Loucy (cell line): ENCODE data around the gene ADCY4.

Experiments used
- H2AFZ ChIP-seq: fragments of 200-600 bp; sonication (generic); 2 replicates; pipeline ENCODE4 v1.6.0; 2016; ENCODE audit warnings: antibody characterized with exemption, mild to moderate bottlenecking, low read length, moderate library complexity
- H3F3A ChIP-seq: fragments of 200-600 bp; 2 replicates; pipeline ENCODE4 v1.6.0; 2016; ENCODE audit warnings: antibody characterized with exemption, low read depth, mild to moderate bottlenecking
- H3K27me3 ChIP-seq: fragments of 200-600 bp; sonication (generic); 2 replicates; pipeline ENCODE4 v1.6.1; 2014; ENCODE audit warnings: low read length, mild to moderate bottlenecking; ENCODE audit not compliant: insufficient read depth, poor library complexity, severe bottlenecking
- H3K36me3 ChIP-seq: fragments of 200-600 bp; sonication (generic); 2 replicates; pipeline ENCODE4 v1.6.1; 2016; ENCODE audit warnings: low read length; ENCODE audit not compliant: insufficient read depth
- H3K4me1 ChIP-seq: fragments of 200-600 bp; sonication (generic); 2 replicates; pipeline ENCODE4 v1.5.1; 2014; ENCODE audit warnings: low read length, mild to moderate bottlenecking; ENCODE audit not compliant: insufficient read depth, poor library complexity, severe bottlenecking
- H3K4me2 ChIP-seq: fragments of 200-600 bp; sonication (generic); 2 replicates; pipeline ENCODE4 v1.6.0; 2014; ENCODE audit warnings: antibody characterized with exemption, low read length, low read depth, mild to moderate bottlenecking; ENCODE audit not compliant: poor library complexity, severe bottlenecking
- H3K4me3 ChIP-seq: fragments of 200-600 bp; sonication (generic); 2 replicates; pipeline ENCODE4 v1.5.1; 2014; ENCODE audit warnings: low read length, mild to moderate bottlenecking, mixed read lengths; ENCODE audit not compliant: poor library complexity, severe bottlenecking
- H3K79me2 ChIP-seq: fragments of 200-600 bp; sonication (generic); 2 replicates; pipeline ENCODE4 v1.6.1; 2014; ENCODE audit warnings: low read length; ENCODE audit not compliant: insufficient read depth
- H3K9ac ChIP-seq: fragments of 200-600 bp; sonication (generic); 2 replicates; pipeline ENCODE4 v1.6.0; 2014; ENCODE audit warnings: mild to moderate bottlenecking, low read depth, low read length, moderate library complexity; ENCODE audit not compliant: poor library complexity, severe bottlenecking
- H3K9me2 ChIP-seq: fragments of 200-600 bp; sonication (generic); replicated peaks from 2 replicates; pipeline ENCODE4 v1.6.1; 2016; ENCODE audit warnings: low read depth, low read length, mixed read lengths
- H3K9me3 ChIP-seq: fragments of 200-600 bp; sonication (generic); 2 replicates; pipeline ENCODE4 v1.6.1; 2014; ENCODE audit warnings: mild to moderate bottlenecking, antibody characterized with exemption, low read length, low read depth; ENCODE audit not compliant: insufficient read depth
- H4K20me1 ChIP-seq: fragments of 200-600 bp; sonication (generic); 2 replicates; pipeline ENCODE4 v1.6.0; 2014; ENCODE audit warnings: antibody characterized with exemption, low read length, mild to moderate bottlenecking; ENCODE audit not compliant: insufficient read depth, poor library complexity, severe bottlenecking
- CTCF ChIP-seq: fragments of 200-600 bp; sonication (generic); conservative IDR thresholded peaks from 2 replicates; pipeline ENCODE4 v1.5.1; 2014; ENCODE audit warnings: mild to moderate bottlenecking, antibody characterized with exemption, low read length
- EZH2phosphoT487 ChIP-seq: fragments of 200-600 bp; IDR thresholded peaks from 2 replicates; pipeline ENCODE4 v1.6.1; 2018; ENCODE audit warnings: antibody characterized with exemption, mild to moderate bottlenecking, moderate library complexity, borderline replicate concordance

ADCY4 gene

GRCh38 chr14:24330973-24331674 is 3.7 kb downstream of the ADCY4 start:
- Histone ChIP-seq H3K4me1 (peaks cover 49% of the 10 kb centered on the region), H3K9me2 (no peaks in the 10 kb centered on the region), H3K9ac (no peak overlapping the region), H3F3A (0 out of 2 replicates have a peak, but pooled peaks cover 3% of the 10 kb centered on the region), H3K9me3 (no peaks in the 10 kb centered on the region), H3K4me3 (no peak overlapping the region), H3K36me3 (no peaks in the 10 kb centered on the region), H2AFZ (no peak overlapping the region), H3K27me3 (no peaks in the 10 kb centered on the region), H4K20me1 (no peaks in the 10 kb centered on the region), H3K4me2 (no peak overlapping the region), H3K79me2 (no peaks in the 10 kb centered on the region)
- TF ChIP-seq CTCF (no peak), EZH2phosphoT487 (no peak)

- Histone ChIP-seq H4K20me1 (no peaks in the 10 kb centered on the region), H3F3A (0 out of 2 replicates have a peak, but pooled peaks cover 3% of the 10 kb centered on the region), H3K4me3 (no peak overlapping the region), H3K4me2 (no peak overlapping the region), H3K9me3 (no peaks in the 10 kb centered on the region), H2AFZ (no peak overlapping the region), H3K4me1 (peaks cover 51% of the 10 kb centered on the region), H3K27me3 (no peaks in the 10 kb centered on the region), H3K36me3 (no peaks in the 10 kb centered on the region), H3K9me2 (no peaks in the 10 kb centered on the region), H3K79me2 (no peaks in the 10 kb centered on the region), H3K9ac (no peak overlapping the region)
- no peak for TF ChIP-seq EZH2phosphoT487
- no peak for TF ChIP-seq CTCF
Measured at GRCh38 chr14:24329736-24330135, 5.1 kb downstream of the ADCY4 start.

GRCh38 chr14:24329073-24329663 is 5.7 kb downstream of the ADCY4 start:
- H3K36me3 ChIP-seq, result no peaks in the 10 kb centered on the region
- H3K9ac ChIP-seq, result no peak overlapping the region
- no peak overlapping the region for H2AFZ ChIP-seq
- H3K79me2 ChIP-seq, result no peaks in the 10 kb centered on the region
- no peaks in the 10 kb centered on the region for H3K27me3 ChIP-seq
- H3F3A ChIP-seq, result 0 out of 2 replicates have a peak, but pooled peaks cover 3% of the 10 kb centered on the region
- H4K20me1 ChIP-seq, result no peaks in the 10 kb centered on the region
- no peak overlapping the region for H3K4me3 ChIP-seq
- no peaks in the 10 kb centered on the region for H3K9me2 ChIP-seq
- peak overlapping the region; percentile 37 for H3K4me2 ChIP-seq
- TF ChIP-seq EZH2phosphoT487 (no peak), CTCF (no peak)
- H3K9me3 ChIP-seq, result no peaks in the 10 kb centered on the region
- H3K4me1 ChIP-seq, result peaks cover 52% of the 10 kb centered on the region
